HUES48 (cell line): ENCODE results near the gene NR2E3.
"Not testable (repeated sequence)": the region's sequence is repeated elsewhere in the genome, so short reads cannot be mapped to it uniquely, and the experiment has no call there.

Experiments used
- H3K27ac ChIP-seq: one replicate; pipeline ENCODE4 v1.7.0; 2013; ENCODE audit warnings: low read depth, low read length, inconsistent platforms
- H3K27me3 ChIP-seq: 2 replicates; pipeline ENCODE4 v1.6.1; 2013; ENCODE audit warnings: mild to moderate bottlenecking, low read length; ENCODE audit not compliant: control insufficient read depth, insufficient read depth
- H3K36me3 ChIP-seq: 2 replicates; pipeline ENCODE4 v1.6.1; 2013; ENCODE audit warnings: low read length; ENCODE audit not compliant: control insufficient read depth, insufficient read depth
- H3K4me1 ChIP-seq: 2 replicates; pipeline ENCODE4 v1.6.1; 2013; ENCODE audit warnings: mild to moderate bottlenecking, low read length; ENCODE audit not compliant: control insufficient read depth, insufficient read depth
- H3K4me3 ChIP-seq: 2 replicates; pipeline ENCODE4 v1.5.1; 2013; ENCODE audit warnings: mild to moderate bottlenecking, low read depth, low read length
- H3K9ac ChIP-seq: 2 replicates; pipeline ENCODE4 v1.6.1; 2013; ENCODE audit warnings: mild to moderate bottlenecking, low read depth, low read length, moderate library complexity
- H3K9me3 ChIP-seq: 2 replicates; pipeline ENCODE4 v1.6.1; 2013; ENCODE audit warnings: low read length; ENCODE audit not compliant: control insufficient read depth, insufficient read depth

NR2E3 gene

DNA sequence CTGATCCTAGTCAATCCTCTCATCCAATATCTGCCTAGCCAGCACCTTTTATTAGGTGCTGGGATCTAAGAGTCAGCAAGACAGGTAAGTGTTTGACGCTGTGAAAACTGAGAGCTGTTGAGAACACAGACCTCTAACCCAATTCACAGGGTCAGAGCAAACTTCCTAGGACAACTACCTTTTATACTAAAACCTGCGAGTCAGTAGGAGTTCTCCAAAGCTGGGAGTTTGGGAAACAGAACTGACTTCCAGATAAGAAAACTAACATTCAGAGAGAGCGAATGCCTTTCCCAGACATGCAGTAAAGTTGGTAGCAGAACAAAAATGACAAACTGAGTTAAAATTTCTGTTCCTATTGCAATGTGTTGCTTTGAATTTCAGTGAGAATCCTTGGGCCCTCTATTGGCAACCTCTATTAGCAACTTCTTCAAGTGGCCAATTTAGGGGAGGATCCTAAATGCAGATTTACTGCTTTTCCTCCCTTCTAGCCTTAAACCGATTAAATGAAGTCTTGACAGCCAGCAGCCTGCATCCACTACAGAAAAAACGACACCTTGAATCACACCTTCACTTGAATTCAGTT lies 11.3 kb downstream of the NR2E3 start:
- Histone ChIP-seq H3K9me3 (peaks cover 11% of the 10 kb centered on the region), H3K4me1 (peaks cover 17% of the 10 kb centered on the region), H3K27ac (no peak overlapping the region), H3K36me3 (no peaks in the 10 kb centered on the region; the same call in 1 of the 2 replicates), H3K4me3 (no peak overlapping the region), H3K9ac (no peak overlapping the region), H3K27me3 (no peaks in the 10 kb centered on the region)

DNA sequence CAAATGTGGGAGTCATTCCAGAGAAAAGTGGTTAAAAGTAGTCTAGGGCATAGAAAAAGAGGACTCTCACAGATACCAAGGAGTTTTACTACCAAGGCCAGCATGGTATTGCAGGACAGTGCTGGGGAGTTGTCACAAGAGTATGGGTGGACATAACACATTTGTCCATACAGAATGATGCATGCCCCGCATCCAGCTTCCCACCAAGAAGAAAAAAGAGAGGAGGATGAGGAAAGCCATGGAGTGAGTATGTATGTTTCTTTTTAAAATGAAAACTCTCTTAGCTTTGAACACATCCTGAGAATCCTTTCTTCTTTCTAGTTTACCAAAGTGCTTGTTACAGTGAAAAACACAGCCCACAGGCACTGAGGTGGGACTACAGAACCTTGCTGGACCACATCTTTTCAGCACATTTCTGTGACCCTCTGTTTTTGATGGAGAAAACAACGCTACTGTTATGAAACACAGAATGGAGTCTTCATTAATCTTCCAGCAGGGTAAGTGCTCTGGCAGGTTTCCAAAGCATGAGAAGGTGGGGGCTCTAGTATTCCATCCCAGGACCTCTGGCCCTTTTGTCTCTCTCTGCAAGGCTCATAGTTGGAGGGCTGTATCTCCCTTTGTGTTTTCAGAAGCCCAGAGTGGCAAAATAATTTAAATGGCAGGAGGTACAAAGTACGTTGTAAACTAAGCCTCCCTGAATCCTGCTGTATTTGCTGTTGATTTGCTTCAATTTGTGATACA lies 12.7 kb downstream of the NR2E3 start:
- Histone ChIP-seq H3K9ac (no peak overlapping the region), H3K36me3 (no peaks in the 10 kb centered on the region; the same call in 1 of the 2 replicates), H3K4me3 (no peak overlapping the region), H3K4me1 (peaks cover 24% of the 10 kb centered on the region), H3K27me3 (no peaks in the 10 kb centered on the region), H3K27ac (no peak overlapping the region), H3K9me3 (peaks cover 11% of the 10 kb centered on the region)

DNA sequence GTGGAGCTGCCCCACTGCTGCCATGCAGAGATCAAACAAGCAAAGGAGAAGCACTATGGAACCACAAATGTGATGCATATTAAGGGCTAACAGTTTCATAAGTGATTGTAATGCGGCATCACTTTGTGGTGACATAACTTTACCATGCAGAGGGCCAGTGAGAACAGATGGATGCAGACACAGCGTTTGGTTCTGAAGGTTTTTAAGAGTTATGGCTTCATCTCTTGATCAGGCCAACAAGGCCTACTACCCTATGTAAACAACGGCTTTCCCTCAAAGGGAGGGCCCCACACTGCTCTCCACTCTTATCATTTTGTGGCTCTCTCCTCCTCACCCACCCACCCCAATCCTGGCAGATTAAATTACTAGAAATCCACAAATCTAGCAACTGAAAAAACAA lies 13.4 kb downstream of the NR2E3 start:
- H3K27ac ChIP-seq: no peak overlapping the region
- H3K9ac ChIP-seq: no peak overlapping the region
- H3K27me3 ChIP-seq: no peaks in the 10 kb centered on the region
- H3K36me3 ChIP-seq: no peaks in the 10 kb centered on the region; the same call in 1 of the 2 replicates
- no peak overlapping the region for H3K4me3 ChIP-seq
- peaks cover 11% of the 10 kb centered on the region for H3K9me3 ChIP-seq
- peaks cover 24% of the 10 kb centered on the region for H3K4me1 ChIP-seq

- Histone ChIP-seq H3K4me3 (no peak overlapping the region), H3K27ac (no peak overlapping the region), H3K9ac (no peak overlapping the region), H3K9me3 (peaks cover 11% of the 10 kb centered on the region), H3K36me3 (no peaks in the 10 kb centered on the region; the same call in 1 of the 2 replicates), H3K4me1 (peaks cover 24% of the 10 kb centered on the region), H3K27me3 (no peaks in the 10 kb centered on the region)
Observed at GRCh38 chr15:71825021-71825730, 14.8 kb downstream of the NR2E3 start.

DNA sequence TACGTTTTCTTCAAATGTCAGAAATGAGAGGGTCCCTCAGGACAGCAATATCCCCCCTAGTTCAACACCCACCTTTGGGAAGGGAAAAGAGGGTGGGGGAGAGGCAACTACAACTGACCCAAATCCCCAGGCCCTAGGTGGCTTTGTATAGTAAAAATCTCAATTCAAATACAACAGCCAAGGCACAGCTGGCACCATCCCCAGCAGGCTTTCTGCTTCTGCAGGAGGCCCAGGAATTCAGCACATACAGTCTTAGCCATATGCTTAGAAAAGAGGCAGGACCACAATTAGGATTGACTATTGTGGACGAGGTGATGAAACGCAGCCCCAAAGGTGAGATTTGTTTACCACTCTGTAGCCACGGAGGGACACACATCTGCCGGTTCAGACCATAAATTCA lies 15.8 kb downstream of the NR2E3 start:
- Histone ChIP-seq H3K9me3 (peaks cover 11% of the 10 kb centered on the region), H3K4me1 (peaks cover 24% of the 10 kb centered on the region), H3K27me3 (no peaks in the 10 kb centered on the region), H3K9ac (no peak overlapping the region), H3K4me3 (no peak overlapping the region), H3K27ac (peak overlapping the region; percentile 44), H3K36me3 (no peaks in the 10 kb centered on the region; the same call in 1 of the 2 replicates)

DNA sequence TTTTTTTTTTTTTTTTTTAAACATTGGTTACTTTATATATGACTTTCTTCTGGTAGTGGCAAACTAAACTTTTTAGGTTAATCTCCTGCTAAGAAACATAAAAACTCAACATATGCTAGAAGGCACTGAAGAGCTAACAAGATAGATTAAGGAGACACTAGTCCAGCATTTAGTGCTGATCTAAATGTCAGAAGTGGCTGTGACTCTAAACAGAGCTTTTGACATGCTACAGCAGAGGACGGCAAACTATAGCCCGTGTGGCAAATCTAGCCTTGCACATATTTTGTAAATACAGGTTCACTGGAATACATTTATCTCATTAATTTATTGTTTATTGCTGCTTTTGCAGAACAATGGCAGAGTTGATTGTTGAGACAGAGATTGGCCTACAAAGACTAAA lies 20.6 kb downstream of the NR2E3 start:
- H3K27me3 ChIP-seq: no peaks in the 10 kb centered on the region
- no peaks in the 10 kb centered on the region for H3K36me3 ChIP-seq
- H3K4me3 ChIP-seq: no peak overlapping the region
- no peak overlapping the region for H3K27ac ChIP-seq
- peaks cover 13% of the 10 kb centered on the region for H3K4me1 ChIP-seq
- no peaks in the 10 kb centered on the region for H3K9me3 ChIP-seq
- no peak overlapping the region for H3K9ac ChIP-seq

DNA sequence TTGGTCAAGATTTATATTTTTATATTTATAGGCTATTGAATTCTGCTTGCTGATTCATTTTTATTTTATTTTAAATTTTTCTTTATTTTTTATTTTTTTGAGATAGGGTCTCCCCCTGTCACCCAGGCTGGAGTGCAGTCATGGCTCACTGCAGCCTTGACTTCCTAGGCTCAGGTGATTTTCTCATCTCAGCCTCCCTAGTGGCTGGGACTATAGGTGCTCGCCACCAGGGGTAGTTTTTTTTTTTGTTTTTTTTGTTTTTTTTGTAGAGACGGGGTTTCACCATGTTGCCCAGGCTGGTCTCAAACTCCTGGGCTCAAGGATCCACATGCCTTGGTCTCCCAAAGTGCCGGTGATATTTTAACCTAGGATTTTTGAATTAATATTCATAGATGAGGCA lies 31.2 kb downstream of the NR2E3 start:
- no peaks in the 10 kb centered on the region for H3K27me3 ChIP-seq
- no peak overlapping the region for H3K27ac ChIP-seq
- 0 out of 2 replicates have a peak, but pooled peaks cover 3% of the 10 kb centered on the region for H3K36me3 ChIP-seq
- no peaks in the 10 kb centered on the region for H3K4me1 ChIP-seq
- no peak overlapping the region for H3K4me3 ChIP-seq
- no peak overlapping the region for H3K9ac ChIP-seq
- no peaks in the 10 kb centered on the region for H3K9me3 ChIP-seq

DNA sequence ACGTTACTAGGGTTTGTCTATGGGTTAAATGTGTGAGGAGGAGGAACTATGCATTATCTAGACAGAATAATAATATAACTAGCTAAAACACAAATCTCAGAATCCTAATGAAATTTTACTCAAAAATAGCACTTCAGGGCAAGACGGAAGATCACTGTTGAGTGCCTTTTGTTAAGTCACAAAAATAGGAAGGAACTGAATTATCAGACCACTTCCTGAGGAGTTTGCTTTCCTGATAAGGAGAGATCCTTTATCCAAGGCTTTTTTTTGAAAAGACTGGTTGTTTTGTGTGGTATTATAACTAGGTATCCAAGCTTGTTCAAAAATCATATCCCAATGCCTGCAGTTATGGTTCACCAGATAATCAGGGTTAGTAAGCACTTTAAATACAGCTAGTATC lies 34.6 kb downstream of the NR2E3 start:
- no peaks in the 10 kb centered on the region for H3K27me3 ChIP-seq
- H3K9ac ChIP-seq: no peak overlapping the region
- no peaks in the 10 kb centered on the region for H3K4me1 ChIP-seq
- no peak overlapping the region for H3K27ac ChIP-seq
- H3K9me3 ChIP-seq: no peaks in the 10 kb centered on the region
- H3K4me3 ChIP-seq: no peak overlapping the region
- H3K36me3 ChIP-seq: peaks cover 15% of the 10 kb centered on the region

GRCh38 chr15:71853543-71853942 lies 43.2 kb downstream of the NR2E3 start:
- H3K36me3 ChIP-seq: peaks cover 20% of the 10 kb centered on the region
- no peak overlapping the region for H3K27ac ChIP-seq
- no peak overlapping the region for H3K9ac ChIP-seq
- no peak overlapping the region for H3K4me3 ChIP-seq
- H3K9me3 ChIP-seq: no peaks in the 10 kb centered on the region
- no peaks in the 10 kb centered on the region for H3K27me3 ChIP-seq
- no peaks in the 10 kb centered on the region for H3K4me1 ChIP-seq

DNA sequence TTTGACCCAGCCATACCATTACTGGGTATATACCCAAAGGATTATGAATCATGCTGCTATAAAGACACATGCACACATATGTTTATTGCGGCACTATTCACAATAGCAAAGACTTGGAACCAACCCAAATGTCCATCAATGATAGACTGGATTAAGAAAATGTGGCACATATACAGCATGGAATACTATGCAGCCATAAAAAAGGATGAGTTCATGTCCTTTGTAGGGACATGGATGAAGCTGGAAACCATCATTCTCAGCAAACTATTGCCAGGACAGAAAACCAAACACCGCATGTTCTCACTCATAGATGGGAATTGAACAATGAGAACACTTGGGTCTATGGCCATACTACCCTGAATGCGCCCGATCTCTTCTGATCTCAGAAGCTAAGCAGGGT lies 47.9 kb downstream of the NR2E3 start:
- H3K4me1 ChIP-seq, H3K9me3 ChIP-seq, H3K36me3 ChIP-seq, H3K27ac ChIP-seq, H3K9ac ChIP-seq, H3K4me3 ChIP-seq, H3K27me3 ChIP-seq: not testable (repeated sequence)
